ENCODE measurements around the gene ATP7B.

- TF ChIP-seq POLR2A (IDR thresholded peaks at IDR 0.05; ENCODE audit: low read depth, low read length) = no peak
- TF ChIP-seq, protein P1, sequence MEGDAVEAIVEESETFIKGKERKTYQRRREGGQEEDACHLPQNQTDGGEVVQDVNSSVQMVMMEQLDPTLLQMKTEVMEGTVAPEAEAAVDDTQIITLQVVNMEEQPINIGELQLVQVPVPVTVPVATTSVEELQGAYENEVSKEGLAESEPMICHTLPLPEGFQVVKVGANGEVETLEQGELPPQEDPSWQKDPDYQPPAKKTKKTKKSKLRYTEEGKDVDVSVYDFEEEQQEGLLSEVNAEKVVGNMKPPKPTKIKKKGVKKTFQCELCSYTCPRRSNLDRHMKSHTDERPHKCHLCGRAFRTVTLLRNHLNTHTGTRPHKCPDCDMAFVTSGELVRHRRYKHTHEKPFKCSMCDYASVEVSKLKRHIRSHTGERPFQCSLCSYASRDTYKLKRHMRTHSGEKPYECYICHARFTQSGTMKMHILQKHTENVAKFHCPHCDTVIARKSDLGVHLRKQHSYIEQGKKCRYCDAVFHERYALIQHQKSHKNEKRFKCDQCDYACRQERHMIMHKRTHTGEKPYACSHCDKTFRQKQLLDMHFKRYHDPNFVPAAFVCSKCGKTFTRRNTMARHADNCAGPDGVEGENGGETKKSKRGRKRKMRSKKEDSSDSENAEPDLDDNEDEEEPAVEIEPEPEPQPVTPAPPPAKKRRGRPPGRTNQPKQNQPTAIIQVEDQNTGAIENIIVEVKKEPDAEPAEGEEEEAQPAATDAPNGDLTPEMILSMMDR (conservative IDR thresholded peaks at IDR 0.05; ENCODE audit: low read depth, low read length) = no peak
- TF ChIP-seq, protein P2, sequence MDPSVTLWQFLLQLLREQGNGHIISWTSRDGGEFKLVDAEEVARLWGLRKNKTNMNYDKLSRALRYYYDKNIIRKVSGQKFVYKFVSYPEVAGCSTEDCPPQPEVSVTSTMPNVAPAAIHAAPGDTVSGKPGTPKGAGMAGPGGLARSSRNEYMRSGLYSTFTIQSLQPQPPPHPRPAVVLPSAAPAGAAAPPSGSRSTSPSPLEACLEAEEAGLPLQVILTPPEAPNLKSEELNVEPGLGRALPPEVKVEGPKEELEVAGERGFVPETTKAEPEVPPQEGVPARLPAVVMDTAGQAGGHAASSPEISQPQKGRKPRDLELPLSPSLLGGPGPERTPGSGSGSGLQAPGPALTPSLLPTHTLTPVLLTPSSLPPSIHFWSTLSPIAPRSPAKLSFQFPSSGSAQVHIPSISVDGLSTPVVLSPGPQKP (IDR thresholded peaks at IDR 0.05; ENCODE audit: borderline replicate concordance, low read depth, low read length) = no peak
- TF ChIP-seq SMC3 (IDR thresholded peaks at IDR 0.05; ENCODE audit: low read depth, low read length) = no peak
- no peak for TF ChIP-seq MXI1 (IDR thresholded peaks at IDR 0.05; ENCODE audit: borderline replicate concordance, low read depth, low read length)
- TF ChIP-seq, protein P3, sequence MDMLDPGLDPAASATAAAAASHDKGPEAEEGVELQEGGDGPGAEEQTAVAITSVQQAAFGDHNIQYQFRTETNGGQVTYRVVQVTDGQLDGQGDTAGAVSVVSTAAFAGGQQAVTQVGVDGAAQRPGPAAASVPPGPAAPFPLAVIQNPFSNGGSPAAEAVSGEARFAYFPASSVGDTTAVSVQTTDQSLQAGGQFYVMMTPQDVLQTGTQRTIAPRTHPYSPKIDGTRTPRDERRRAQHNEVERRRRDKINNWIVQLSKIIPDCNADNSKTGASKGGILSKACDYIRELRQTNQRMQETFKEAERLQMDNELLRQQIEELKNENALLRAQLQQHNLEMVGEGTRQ (IDR thresholded peaks at IDR 0.05; ENCODE audit: low read depth, low read length) = no peak
These were observed 104.7 kb downstream of the ATP7B start for GRCh38 chr13:51906581-51906980.

All from IMR-90 (cell line).